ENCODE data around the gene SLC8A3.

Gene SLC8A3

GRCh38 chr14:70171726-70172125 is 17.0 kb downstream of the SLC8A3 start:
- no peaks in the 10 kb centered on the region for H3K27me3 ChIP-seq (ENCODE audit: insufficient read depth, poor library complexity, severe bottlenecking)

GRCh38 chr14:70170976-70171375 is 17.8 kb downstream of the SLC8A3 start:
- no peaks in the 10 kb centered on the region for H3K27me3 ChIP-seq (ENCODE audit: insufficient read depth, poor library complexity, severe bottlenecking)

More at GRCh38 chr14:70171726-70172125, 17.0 kb downstream of the SLC8A3 start:
- H3K4me3 ChIP-seq (replicated peaks; ENCODE audit: insufficient read depth, low read length): no peak overlapping the region
- H3K27ac ChIP-seq (replicated peaks): no peak overlapping the region
- peak in 1 of 2 experiments; percentile 16 for DNase-seq (ENCODE audit: low read depth in 1 of 2, low spot score in 1 of 2)
- TF ChIP-seq SPI1 (IDR thresholded peaks at IDR 0.05; ENCODE audit: borderline replicate concordance, low read depth) (peak; percentile 9; the same call in 1 of the 2 replicates), GABPA (IDR thresholded peaks at IDR 0.05; ENCODE audit: low read depth) (no peak)

DNA sequence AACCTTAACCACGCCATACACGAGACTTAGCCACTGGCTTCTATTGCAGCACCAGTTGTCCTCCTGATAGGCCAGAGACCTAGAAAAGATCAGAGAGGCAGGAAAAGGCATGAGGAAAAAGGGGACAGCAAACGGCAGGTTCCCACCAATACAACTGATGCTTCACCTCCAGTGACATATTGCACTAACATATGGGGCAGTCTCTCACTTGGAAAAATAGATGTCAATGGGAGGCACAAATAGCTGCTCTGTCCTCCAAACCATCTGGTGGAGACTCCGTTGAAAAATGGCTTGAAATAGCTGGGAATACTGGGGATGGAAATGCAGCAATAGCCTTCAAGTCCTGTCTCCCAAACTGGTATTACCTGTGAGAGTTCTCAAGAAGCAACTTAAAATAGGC is 20.3 kb downstream of the SLC8A3 start:
- DNase-seq (ENCODE audit: low read depth in 1 of 2, low spot score in 1 of 2): no peak
- no peak for TF ChIP-seq CTCF (IDR thresholded peaks at IDR 0.05; ENCODE audit: insufficient read depth, low read length)
- no peak for TF ChIP-seq SPI1 (IDR thresholded peaks at IDR 0.05; ENCODE audit: borderline replicate concordance, low read depth)
- no peak for TF ChIP-seq POLR2AphosphoS5 (IDR thresholded peaks at IDR 0.05; ENCODE audit: low read depth)
- no peak for TF ChIP-seq GABPA (IDR thresholded peaks at IDR 0.05; ENCODE audit: low read depth)
- TF ChIP-seq, protein P1, sequence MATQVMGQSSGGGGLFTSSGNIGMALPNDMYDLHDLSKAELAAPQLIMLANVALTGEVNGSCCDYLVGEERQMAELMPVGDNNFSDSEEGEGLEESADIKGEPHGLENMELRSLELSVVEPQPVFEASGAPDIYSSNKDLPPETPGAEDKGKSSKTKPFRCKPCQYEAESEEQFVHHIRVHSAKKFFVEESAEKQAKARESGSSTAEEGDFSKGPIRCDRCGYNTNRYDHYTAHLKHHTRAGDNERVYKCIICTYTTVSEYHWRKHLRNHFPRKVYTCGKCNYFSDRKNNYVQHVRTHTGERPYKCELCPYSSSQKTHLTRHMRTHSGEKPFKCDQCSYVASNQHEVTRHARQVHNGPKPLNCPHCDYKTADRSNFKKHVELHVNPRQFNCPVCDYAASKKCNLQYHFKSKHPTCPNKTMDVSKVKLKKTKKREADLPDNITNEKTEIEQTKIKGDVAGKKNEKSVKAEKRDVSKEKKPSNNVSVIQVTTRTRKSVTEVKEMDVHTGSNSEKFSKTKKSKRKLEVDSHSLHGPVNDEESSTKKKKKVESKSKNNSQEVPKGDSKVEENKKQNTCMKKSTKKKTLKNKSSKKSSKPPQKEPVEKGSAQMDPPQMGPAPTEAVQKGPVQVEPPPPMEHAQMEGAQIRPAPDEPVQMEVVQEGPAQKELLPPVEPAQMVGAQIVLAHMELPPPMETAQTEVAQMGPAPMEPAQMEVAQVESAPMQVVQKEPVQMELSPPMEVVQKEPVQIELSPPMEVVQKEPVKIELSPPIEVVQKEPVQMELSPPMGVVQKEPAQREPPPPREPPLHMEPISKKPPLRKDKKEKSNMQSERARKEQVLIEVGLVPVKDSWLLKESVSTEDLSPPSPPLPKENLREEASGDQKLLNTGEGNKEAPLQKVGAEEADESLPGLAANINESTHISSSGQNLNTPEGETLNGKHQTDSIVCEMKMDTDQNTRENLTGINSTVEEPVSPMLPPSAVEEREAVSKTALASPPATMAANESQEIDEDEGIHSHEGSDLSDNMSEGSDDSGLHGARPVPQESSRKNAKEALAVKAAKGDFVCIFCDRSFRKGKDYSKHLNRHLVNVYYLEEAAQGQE (IDR thresholded peaks at IDR 0.05; ENCODE audit: insufficient replicate concordance, low read depth): no peak
- H3K4me3 ChIP-seq (replicated peaks; ENCODE audit: insufficient read depth, low read length): no peak overlapping the region
- H3K27ac ChIP-seq (replicated peaks): no peak overlapping the region
- H3K27me3 ChIP-seq (ENCODE audit: insufficient read depth, poor library complexity, severe bottlenecking): no peaks in the 10 kb centered on the region

More at GRCh38 chr14:70170976-70171375, 17.8 kb downstream of the SLC8A3 start:
- TF ChIP-seq POLR2AphosphoS5 (IDR thresholded peaks at IDR 0.05; ENCODE audit: low read depth) (no peak), CTCF (IDR thresholded peaks at IDR 0.05; ENCODE audit: insufficient read depth, low read length) (no peak)
- Histone ChIP-seq H3K27ac (replicated peaks) (no peak overlapping the region), H3K4me3 (replicated peaks; ENCODE audit: insufficient read depth, low read length) (no peak overlapping the region)
- DNase-seq (ENCODE audit: low read depth in 1 of 2, low spot score in 1 of 2): no peak

DNA sequence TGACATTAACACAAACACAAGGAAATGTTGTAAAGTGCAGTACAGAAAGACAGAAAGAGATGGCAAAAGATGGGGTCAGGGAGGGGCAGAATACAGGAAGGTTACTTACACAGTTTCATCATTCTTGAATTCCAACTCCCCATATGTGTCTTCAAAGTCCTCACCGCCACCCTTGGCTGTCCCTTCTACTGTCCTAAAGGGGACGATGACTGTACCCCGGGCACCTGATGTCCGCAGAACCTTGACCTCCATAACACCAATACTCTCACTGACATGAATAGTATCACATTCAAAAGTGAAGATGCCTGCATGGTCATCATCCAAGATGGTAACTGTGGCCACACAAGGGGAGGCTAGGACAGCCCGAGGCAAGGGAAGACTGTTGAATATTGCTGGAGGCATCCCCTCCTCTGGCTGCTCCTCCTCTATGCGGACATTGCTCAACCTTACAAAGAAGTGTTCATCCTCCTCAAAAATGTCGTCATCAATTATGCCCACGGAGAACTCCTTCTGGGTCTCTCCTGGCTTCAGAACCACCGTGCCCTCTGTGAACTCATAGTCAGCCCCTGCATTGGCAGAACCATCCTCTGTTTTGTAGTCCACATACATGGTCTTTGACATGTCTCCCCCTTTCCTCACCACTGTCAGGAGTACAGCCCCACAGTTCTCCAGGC is 22.1 kb downstream of the SLC8A3 start:
- H3K27ac ChIP-seq (replicated peaks): no peak overlapping the region
- TF ChIP-seq CTCF (IDR thresholded peaks at IDR 0.05; ENCODE audit: insufficient read depth, low read length) (no peak), POLR2AphosphoS5 (IDR thresholded peaks at IDR 0.05; ENCODE audit: low read depth) (no peak), GABPA (IDR thresholded peaks at IDR 0.05; ENCODE audit: low read depth) (no peak), SPI1 (IDR thresholded peaks at IDR 0.05; ENCODE audit: borderline replicate concordance, low read depth) (no peak)
- TF ChIP-seq, protein P1 (IDR thresholded peaks at IDR 0.05; ENCODE audit: insufficient replicate concordance, low read depth): no peak
- DNase-seq (ENCODE audit: low read depth in 1 of 2, low spot score in 1 of 2): no peak
- no peak overlapping the region for H3K4me3 ChIP-seq (replicated peaks; ENCODE audit: insufficient read depth, low read length)
- no peaks in the 10 kb centered on the region for H3K27me3 ChIP-seq (ENCODE audit: insufficient read depth, poor library complexity, severe bottlenecking)

Measured in HL-60 (cell line).